Fibroblast of skin of scalp (primary cell): Measurements from ENCODE around the gene CFAP97D2.
A peak's percentile ranks its signal among the peaks of the same experiment; 100 is the strongest.
"Not testable (repeated sequence)": the region's sequence is repeated elsewhere in the genome, so short reads cannot be mapped to it uniquely, and the experiment has no call there.

ENCODE experiments used
- DNase-seq: peaks from one replicate; pipeline ENCODE4 v3.0.0-alpha.2; 2013

The CFAP97D2 gene

GRCh38 chr13:114158869-114159666, 20.0 kb upstream of the CFAP97D2 start:
- DNase-seq, result not testable (repeated sequence)

- no peak for DNase-seq
Measured at GRCh38 chr13:114161028-114161556, 18.0 kb upstream of the CFAP97D2 start.

- peak; percentile 43 for DNase-seq
Measured at GRCh38 chr13:114161644-114162532, 17.2 kb upstream of the CFAP97D2 start.

GRCh38 chr13:114162533-114162922, 16.5 kb upstream of the CFAP97D2 start:
- DNase-seq, result no peak

- DNase-seq, result no peak
Measured at GRCh38 chr13:114164053-114164452, 15.0 kb upstream of the CFAP97D2 start.

- no peak for DNase-seq
Measured at GRCh38 chr13:114164681-114165429, 14.2 kb upstream of the CFAP97D2 start.

- no peak for DNase-seq
Measured at GRCh38 chr13:114166381-114167131, 12.5 kb upstream of the CFAP97D2 start.

GRCh38 chr13:114167426-114167825, 11.6 kb upstream of the CFAP97D2 start:
- peak; percentile 32 for DNase-seq

- no peak for DNase-seq
Measured at GRCh38 chr13:114167885-114168284, 11.2 kb upstream of the CFAP97D2 start.

GRCh38 chr13:114173272-114173671, 5.8 kb upstream of the CFAP97D2 start:
- no peak for DNase-seq

- DNase-seq, result no peak
Measured at GRCh38 chr13:114173745-114174144, 5.3 kb upstream of the CFAP97D2 start.

- peak; percentile 12 for DNase-seq
Measured at GRCh38 chr13:114174529-114174961, 4.5 kb upstream of the CFAP97D2 start.

GRCh38 chr13:114176359-114176902, 2.6 kb upstream of the CFAP97D2 start:
- DNase-seq, result not testable (repeated sequence)

GRCh38 chr13:114177245-114178010, 1.6 kb upstream of the CFAP97D2 start:
- no peak for DNase-seq

- DNase-seq, result no peak
Measured at GRCh38 chr13:114185182-114185971, 6.3 kb downstream of the CFAP97D2 start.

- no peak for DNase-seq
Measured at GRCh38 chr13:114194853-114195252, 15.8 kb downstream of the CFAP97D2 start.

- DNase-seq, result no peak
Measured at GRCh38 chr13:114196629-114197028, 17.6 kb downstream of the CFAP97D2 start.

GRCh38 chr13:114198556-114198955, 19.5 kb downstream of the CFAP97D2 start:
- no peak for DNase-seq

- DNase-seq, result not testable (repeated sequence)
Measured at GRCh38 chr13:114199526-114199925, 20.5 kb downstream of the CFAP97D2 start.

GRCh38 chr13:114199954-114200353, 20.9 kb downstream of the CFAP97D2 start:
- DNase-seq, result no peak
